ENCODE measurements around the gene STK35. TPM values are rescaled to one million over a fixed set of nuclear protein-coding genes. Genes with fewer than 3 reads are reported as not detected.
A peak's percentile ranks its signal among the peaks of the same experiment; 100 is the strongest.

Gene STK35
- total and polyA plus RNA-seq, 2 of the 13 experiments (the other 11 are each of a cell fraction or from before 2014, with no cell fraction given): 27.4 to 29.8 TPM

DNA sequence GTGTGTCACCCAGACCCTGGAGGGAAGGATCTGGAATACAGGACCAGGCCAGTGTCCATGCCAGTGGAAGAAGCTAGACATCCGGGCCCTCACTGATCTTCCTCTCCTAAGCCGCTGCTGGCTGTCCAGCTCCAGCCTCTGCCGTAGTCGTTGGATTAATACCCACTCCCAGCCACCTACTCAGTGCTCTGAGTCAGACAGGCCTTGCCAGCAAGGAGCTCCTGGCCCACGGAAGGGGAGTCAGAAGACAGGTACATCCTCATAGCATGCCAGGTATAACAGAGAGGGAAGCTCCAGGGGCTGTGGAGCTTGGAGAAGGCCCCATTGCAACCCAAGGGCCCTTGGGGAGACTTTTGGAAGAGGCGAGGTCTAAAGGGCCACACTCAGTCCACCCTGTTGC is 49.0 kb downstream of the STK35 start:
- no TSS peak for BruUV-seq (replicated peaks)
- Histone ChIP-seq H3K4me1 (ENCODE audit: insufficient read depth, low read length) (no peaks in the 10 kb centered on the region), H3K27me3 (ENCODE audit: control insufficient read depth in 1 of 2, insufficient read depth in 2 of 2, low read length in 2 of 2) (no peaks in the 10 kb centered on the region; a peak in 1 of 5 replicates), H3K27ac (ENCODE audit: extremely low read length, insufficient read depth, low read length) (no peak overlapping the region), H3K9ac (ENCODE audit: insufficient read depth, low read depth, low read length) (no peak overlapping the region), H3K9me3 (ENCODE audit: low read length) (no peaks in the 10 kb centered on the region), H3K4me3 (replicated peaks in 1 of 3; ENCODE audit: insufficient read depth in 1 of 3, low read depth in 2 of 3, low read length in 3 of 3) (no peak overlapping the region), H3K36me3 (replicated peaks in 1 of 2; ENCODE audit: control insufficient read depth in 1 of 2, insufficient read depth in 2 of 2, low read length in 2 of 2) (peaks cover 16 to 30% of the 10 kb centered on the region in 2 experiments), H3K4me2 (ENCODE audit: low read depth, low read length) (no peak overlapping the region), H4K20me1 (ENCODE audit: insufficient read depth, low read length) (no peaks in the 10 kb centered on the region), H3K79me2 (ENCODE audit: insufficient read depth, low read length) (no peaks in the 10 kb centered on the region), H2AFZ (ENCODE audit: low read length) (no peak overlapping the region)
- ChIA-PET CTCF (ENCODE audit: low intra/inter-chr PET ratio, low total read pairs) (no interaction called here), POLR2A (no interaction called here)
- DNase-seq (ENCODE audit: low spot score) (no peak), FAIRE-seq (no peak), ATAC-seq (peak; percentile 13)
- WGBS (ENCODE audit: low lambda C conversion rate): 94% methylated on average over 6 of the region's 6 CpGs
- TF ChIP-seq ZNF34 (CRISPR knock-in tag; IDR thresholded peaks at IDR 0.05; ENCODE audit: borderline replicate concordance) (no peak), RBM22 (optimal IDR thresholded peaks at IDR 0.05; ENCODE audit: low read length) (peak; percentile 84), POLR2A (IDR thresholded peaks at IDR 0.05; ENCODE audit: insufficient read depth in 1 of 2, low read depth in 2 of 2, low read length in 2 of 2) (0 out of 4 replicates have a peak, but pooled peaks of 1 of the 2 experiments have one; percentile 17), AGO2 (optimal IDR thresholded peaks at IDR 0.05; ENCODE audit: low read depth, low read length) (peak; percentile 63)
- in situ Hi-C loops (cut with HindIII; ENCODE audit: extremely low pct_ligation_motif_present, low pct_unique_long_range_greater_than_20kb) (no loop called here), intact Hi-C loops (cut with micrococcal nuclease; ENCODE audit: unreplicated experiment) (no loop called here)

DNA sequence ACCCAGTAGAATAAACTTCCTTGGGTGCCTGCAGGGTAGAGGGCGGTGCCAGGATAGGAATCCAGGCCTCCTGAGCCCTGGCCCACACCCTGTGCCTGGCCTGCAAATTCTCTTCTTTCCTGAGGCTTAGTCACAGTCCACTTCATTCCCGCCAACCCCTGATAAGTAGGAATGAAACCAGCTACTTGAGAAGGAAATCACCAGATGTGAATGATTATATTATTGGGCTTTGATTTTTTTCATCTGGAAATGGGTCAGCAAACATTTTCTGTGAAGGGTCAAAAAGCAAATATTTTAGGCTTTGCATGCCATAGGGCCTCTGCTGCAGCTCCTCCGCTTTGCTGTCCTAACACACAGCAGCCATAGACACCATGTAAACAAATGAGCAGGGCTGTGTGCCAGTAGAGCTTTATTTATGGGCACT is 50.2 kb downstream of the STK35 start:
- Histone ChIP-seq H3K79me2 (ENCODE audit: insufficient read depth, low read length) (no peaks in the 10 kb centered on the region), H3K36me3 (replicated peaks in 1 of 2; ENCODE audit: control insufficient read depth in 1 of 2, insufficient read depth in 2 of 2, low read length in 2 of 2) (peaks cover 8 to 18% of the 10 kb centered on the region in 2 experiments), H3K9me3 (ENCODE audit: low read length) (no peaks in the 10 kb centered on the region), H4K20me1 (ENCODE audit: insufficient read depth, low read length) (no peaks in the 10 kb centered on the region), H3K27me3 (ENCODE audit: control insufficient read depth in 1 of 2, insufficient read depth in 2 of 2, low read length in 2 of 2) (no peaks in the 10 kb centered on the region; a peak in 1 of 5 replicates), H3K9ac (ENCODE audit: insufficient read depth, low read depth, low read length) (no peak overlapping the region), H3K4me3 (replicated peaks in 1 of 3; ENCODE audit: insufficient read depth in 1 of 3, low read depth in 2 of 3, low read length in 3 of 3) (no peak overlapping the region), H3K4me2 (ENCODE audit: low read depth, low read length) (no peak overlapping the region), H3K4me1 (ENCODE audit: insufficient read depth, low read length) (peaks cover 4% of the 10 kb centered on the region), H2AFZ (ENCODE audit: low read length) (no peak overlapping the region), H3K27ac (ENCODE audit: extremely low read length, insufficient read depth, low read length) (no peak overlapping the region)
- BruUV-seq (replicated peaks): no TSS peak
- POLR2A ChIA-PET: no interaction called here
- no peak for FAIRE-seq
- DNase-seq (ENCODE audit: low spot score): no peak
- in situ Hi-C loops (cut with HindIII; ENCODE audit: extremely low pct_ligation_motif_present, low pct_unique_long_range_greater_than_20kb): no loop called here
- 91% methylated on average over 3 of the region's 3 CpGs for WGBS (ENCODE audit: low lambda C conversion rate)
- TF ChIP-seq SAFB2 (CRISPR knock-in tag; IDR thresholded peaks at IDR 0.05; ENCODE audit: borderline replicate concordance, low read depth) (no peak), ATF1 (CRISPR knock-in tag; IDR thresholded peaks at IDR 0.05) (no peak)
- intact Hi-C loops (cut with micrococcal nuclease; ENCODE audit: unreplicated experiment): no loop called here
- CTCF ChIA-PET (ENCODE audit: low intra/inter-chr PET ratio, low total read pairs): no interaction called here
- ATAC-seq: peak; percentile 10; the same call in 1 of the 3 replicates

Measured in HepG2 (cell line).